Measurements from ENCODE around the gene PHACTR3. TPM values are rescaled to one million over a fixed set of nuclear protein-coding genes. Genes with fewer than 3 reads are reported as not detected.

Gene PHACTR3
- total RNA-seq, 1 donor from 2014 or later = 9.9 TPM

- intact Hi-C loops (cut with DNase I) = loop anchor here (2.0 kb wide), 1 partner anchor 179 kb away; no protein-coding TSS in a partner anchor
- DNase-seq (ENCODE audit: missing footprints) (no peak), ATAC-seq (peak; percentile 78)
These were observed 32.6 kb upstream of the PHACTR3 start for GRCh38 chr20:59571551-59572314.

- intact Hi-C loops (cut with DNase I) = no loop called here
- no peak for ATAC-seq
- DNase-seq (ENCODE audit: missing footprints) = no peak
These were observed 31.8 kb upstream of the PHACTR3 start for GRCh38 chr20:59572515-59572914.

GRCh38 chr20:59573837-59574236, 30.5 kb upstream of the PHACTR3 start:
- ATAC-seq = no peak
- intact Hi-C loops (cut with DNase I) = no loop called here
- DNase-seq (ENCODE audit: missing footprints) = no peak

- no peak for DNase-seq (ENCODE audit: missing footprints)
These were observed 30.0 kb upstream of the PHACTR3 start for GRCh38 chr20:59574308-59574707.

GRCh38 chr20:59575216-59575615, 29.1 kb upstream of the PHACTR3 start:
- ATAC-seq (peak; percentile 6), DNase-seq (ENCODE audit: missing footprints) (no peak)
- intact Hi-C loops (cut with DNase I) = no loop called here

More at GRCh38 chr20:59574308-59574707, 30.0 kb upstream of the PHACTR3 start:
- intact Hi-C loops (cut with DNase I) = no loop called here
- ATAC-seq = no peak

GRCh38 chr20:59575653-59576052, 28.7 kb upstream of the PHACTR3 start:
- no peak for DNase-seq (ENCODE audit: missing footprints)
- intact Hi-C loops (cut with DNase I) = no loop called here
- peak; percentile 14 for ATAC-seq

- no peak for ATAC-seq
- intact Hi-C loops (cut with DNase I) = no loop called here
These were observed 28.0 kb upstream of the PHACTR3 start for GRCh38 chr20:59576216-59576953.

GRCh38 chr20:59577037-59577808, 27.1 kb upstream of the PHACTR3 start:
- DNase-seq (ENCODE audit: missing footprints) = no peak
- no peak for ATAC-seq
- intact Hi-C loops (cut with DNase I) = no loop called here

More at GRCh38 chr20:59576216-59576953, 28.0 kb upstream of the PHACTR3 start:
- DNase-seq (ENCODE audit: missing footprints) = no peak

- intact Hi-C loops (cut with DNase I) = no loop called here
- no peak for DNase-seq (ENCODE audit: missing footprints)
- ATAC-seq = no peak
These were observed 26.4 kb upstream of the PHACTR3 start for GRCh38 chr20:59577809-59578435.

- DNase-seq (ENCODE audit: missing footprints) = no peak
- intact Hi-C loops (cut with DNase I) = no loop called here
- ATAC-seq = no peak
These were observed 25.6 kb upstream of the PHACTR3 start for GRCh38 chr20:59578436-59579403.

GRCh38 chr20:59579404-59580145, 24.8 kb upstream of the PHACTR3 start:
- intact Hi-C loops (cut with DNase I) = no loop called here
- DNase-seq (ENCODE audit: missing footprints) = no peak
- no peak for ATAC-seq

GRCh38 chr20:59580146-59580946, 24.0 kb upstream of the PHACTR3 start:
- intact Hi-C loops (cut with DNase I) = no loop called here
- no peak for DNase-seq (ENCODE audit: missing footprints)

GRCh38 chr20:59580991-59581401, 23.3 kb upstream of the PHACTR3 start:
- no peak for DNase-seq (ENCODE audit: missing footprints)
- intact Hi-C loops (cut with DNase I) = no loop called here
- ATAC-seq = no peak

More at GRCh38 chr20:59580146-59580946, 24.0 kb upstream of the PHACTR3 start:
- peak; percentile 16 for ATAC-seq

GRCh38 chr20:59581993-59582679, 22.2 kb upstream of the PHACTR3 start:
- intact Hi-C loops (cut with DNase I) = no loop called here

GRCh38 chr20:59583428-59584277, 20.7 kb upstream of the PHACTR3 start:
- DNase-seq (ENCODE audit: missing footprints) = peak; percentile 89
- intact Hi-C loops (cut with DNase I) = no loop called here
- peak; percentile 72 for ATAC-seq

More at GRCh38 chr20:59581993-59582679, 22.2 kb upstream of the PHACTR3 start:
- ATAC-seq (no peak), DNase-seq (ENCODE audit: missing footprints) (no peak)

Measured in Right ventricle myocardium inferior (tissue), 1 donor.